Cerebellar nuclear complex (tissue), 1 donor: ENCODE data around the gene AFF4.
"Not testable (repeated sequence)": the region's sequence is repeated elsewhere in the genome, so short reads cannot be mapped to it uniquely, and the experiment has no call there.

Experiments
- DNase-seq, 2 experiments: peaks; one replicate each; lab custom pipeline; 2025; lab: John Stamatoyannopoulos, UW

Gene AFF4

DNA sequence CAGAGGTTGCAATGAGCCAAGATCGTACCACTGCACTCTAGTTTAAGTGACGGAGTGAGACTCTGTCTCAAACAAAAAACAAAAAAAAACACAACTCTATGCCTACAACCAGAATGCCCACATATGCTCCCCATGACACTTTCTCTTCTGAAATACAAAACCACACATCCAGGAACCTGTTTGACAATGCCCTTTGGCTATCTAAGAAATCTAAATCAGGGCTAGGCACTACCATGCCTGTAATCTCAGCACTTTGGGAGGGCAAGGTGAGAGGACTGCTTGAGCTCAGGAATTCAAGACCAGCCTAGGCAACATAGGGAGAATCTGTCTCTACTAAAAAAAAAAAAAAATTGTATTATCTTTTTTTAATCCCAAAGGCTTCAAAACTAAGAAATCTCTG lies 10.6 kb downstream of the AFF4 start:
- DNase-seq = no peak

GRCh38 chr5:132951897-132952296 lies 11.5 kb downstream of the AFF4 start:
- no peak for DNase-seq

DNA sequence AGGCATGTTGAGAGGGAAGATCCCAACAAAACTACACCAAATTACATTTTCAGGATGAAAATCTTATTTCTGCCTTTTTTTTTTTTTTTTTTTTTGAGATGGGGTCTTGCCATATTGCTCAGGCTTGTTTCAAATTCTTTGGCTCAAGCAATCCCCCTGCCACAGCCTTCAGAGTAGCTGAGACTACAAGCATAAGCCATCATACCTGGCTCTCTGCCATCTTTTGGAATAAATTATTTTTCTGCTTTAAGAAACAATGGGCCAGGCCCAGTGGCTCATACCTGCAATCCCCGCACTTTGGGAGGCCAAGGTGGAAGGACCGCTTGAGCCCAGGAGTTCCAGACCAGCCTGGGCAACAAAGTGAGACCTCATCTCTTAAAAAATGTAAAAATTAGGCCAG lies 14.3 kb downstream of the AFF4 start:
- DNase-seq = no peak

DNA sequence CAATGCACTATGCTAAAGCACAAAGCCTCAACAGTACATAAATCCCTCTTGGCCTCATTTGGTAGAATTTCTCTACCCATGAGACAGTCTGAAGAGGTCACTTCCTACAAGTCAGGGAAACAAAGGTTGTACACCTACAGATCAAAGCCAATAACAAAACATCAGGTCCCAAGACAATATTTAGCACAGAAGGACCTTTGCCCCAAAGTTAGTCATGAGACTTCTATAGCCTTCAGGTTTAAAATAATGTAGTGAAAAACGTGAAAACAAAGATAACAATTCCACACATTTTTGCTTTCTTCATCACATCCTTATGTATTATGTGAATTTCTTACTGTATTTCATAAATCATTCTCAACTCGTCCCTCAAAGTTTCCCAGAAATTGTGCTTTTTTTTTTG lies 15.8 kb downstream of the AFF4 start:
- no peak for DNase-seq

DNA sequence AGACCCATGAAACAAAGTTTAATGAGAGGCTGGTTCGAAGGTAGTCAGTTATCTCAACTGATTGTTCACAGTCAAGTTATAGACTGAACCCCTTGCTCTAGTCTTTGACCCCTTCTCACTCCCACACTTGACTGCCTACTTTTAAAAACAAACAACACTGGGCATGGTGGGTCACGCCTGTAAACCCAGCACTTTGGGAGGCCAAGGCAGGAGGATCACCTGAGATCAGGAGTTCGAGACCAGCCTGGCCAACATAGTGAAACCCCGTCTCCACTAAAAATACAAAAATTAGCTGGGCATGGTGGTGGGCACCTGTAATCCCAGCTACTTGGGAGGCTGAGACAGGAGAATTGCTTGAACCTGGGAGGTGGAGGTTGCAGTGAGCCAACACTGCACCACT lies 18.1 kb downstream of the AFF4 start:
- not testable (repeated sequence) for DNase-seq

DNA sequence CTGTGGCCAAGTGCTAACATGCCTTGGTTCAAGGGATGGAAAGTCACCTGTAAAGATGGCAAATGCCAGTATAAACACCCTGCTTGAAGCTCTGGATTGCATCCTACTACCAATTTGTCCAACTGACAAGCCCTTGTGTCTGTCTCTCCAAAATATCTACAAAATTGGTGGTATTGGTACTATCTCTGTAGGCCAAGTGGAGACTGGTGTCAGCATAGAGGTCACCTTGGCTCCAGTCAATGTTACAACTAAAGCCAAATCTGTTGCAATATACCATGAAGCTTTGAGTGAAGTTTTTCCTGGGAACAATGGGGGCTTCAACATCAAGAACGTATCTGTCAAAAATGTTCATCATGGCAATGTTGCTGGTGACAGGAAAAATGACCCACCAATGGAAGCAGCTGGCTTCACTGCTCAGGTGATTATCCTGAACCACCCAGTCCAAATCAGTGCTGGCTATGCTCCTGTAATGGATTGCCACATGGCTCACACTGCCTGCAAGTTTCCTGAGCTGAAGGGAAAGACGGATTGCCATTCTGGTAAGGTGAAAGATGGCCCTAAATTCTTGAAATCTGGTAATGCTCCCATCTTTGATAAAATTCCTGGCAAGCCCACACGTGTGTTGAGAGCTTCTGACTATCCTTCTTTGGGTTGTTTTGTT lies 19.9 kb downstream of the AFF4 start:
- DNase-seq = no peak

GRCh38 chr5:132941331-132941730 lies 22.1 kb downstream of the AFF4 start:
- DNase-seq = no peak

GRCh38 chr5:132928062-132928407 lies 35.4 kb downstream of the AFF4 start:
- no peak for DNase-seq

- DNase-seq = no peak
Observed at GRCh38 chr5:132927355-132928061, 35.9 kb downstream of the AFF4 start.

DNA sequence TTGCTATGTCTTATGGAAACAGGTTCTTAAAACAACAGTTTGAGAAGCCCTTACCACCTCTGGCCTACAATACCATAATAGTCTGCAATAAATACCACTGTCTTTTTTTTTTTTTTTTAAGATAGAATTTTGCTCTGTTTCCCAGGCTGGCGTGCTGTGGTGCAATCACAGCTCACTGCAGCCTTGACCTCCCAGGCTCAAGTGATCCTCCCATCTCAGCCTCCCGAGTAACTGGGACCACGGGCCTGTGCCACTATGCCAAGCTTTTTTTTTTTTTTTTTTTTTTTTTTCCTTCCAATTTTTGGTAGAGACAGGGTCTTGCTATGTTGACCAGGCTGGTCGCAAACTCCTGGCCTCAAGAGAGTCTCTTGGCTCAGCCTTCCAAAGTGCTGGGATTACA lies 37.0 kb downstream of the AFF4 start:
- DNase-seq = no peak

DNA sequence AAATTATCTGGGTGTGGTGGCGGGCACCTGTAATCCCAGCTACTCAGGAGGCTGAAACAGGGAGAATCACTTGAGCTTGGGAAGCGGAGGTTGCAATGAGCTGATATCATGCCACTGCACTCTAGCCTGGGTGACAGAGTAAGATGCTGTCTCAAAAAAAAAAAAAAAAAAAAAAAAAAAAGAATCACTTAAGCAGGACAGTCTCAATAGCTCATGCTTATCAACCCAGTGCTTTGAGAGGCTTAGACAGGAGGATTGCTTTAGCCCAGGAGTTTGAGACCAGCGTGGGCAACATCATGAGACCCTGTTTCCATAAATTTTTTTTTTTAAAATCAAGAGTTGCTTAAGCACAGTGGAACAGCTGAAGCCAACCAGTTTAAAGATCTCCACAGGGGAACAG lies 47.3 kb downstream of the AFF4 start:
- DNase-seq = no peak

DNA sequence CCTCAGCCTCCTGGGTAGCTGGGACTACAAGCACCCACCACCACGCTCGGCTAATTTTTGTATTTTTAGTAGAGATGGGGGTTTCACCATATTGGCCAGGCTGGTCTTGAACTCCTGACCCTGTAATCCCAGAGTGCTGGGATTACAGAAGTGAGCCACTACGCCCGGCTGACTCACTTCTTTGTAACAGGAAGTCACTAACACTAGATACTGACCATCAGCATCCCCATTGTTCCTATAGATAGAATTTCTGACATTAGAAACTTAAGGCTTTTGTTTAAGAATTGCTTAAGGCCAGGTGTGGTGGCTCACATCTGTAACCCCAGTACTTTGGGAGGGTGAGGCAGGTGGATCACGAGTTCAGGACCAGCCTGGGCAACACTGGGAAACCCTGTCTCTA lies 47.8 kb downstream of the AFF4 start:
- DNase-seq = no peak

DNA sequence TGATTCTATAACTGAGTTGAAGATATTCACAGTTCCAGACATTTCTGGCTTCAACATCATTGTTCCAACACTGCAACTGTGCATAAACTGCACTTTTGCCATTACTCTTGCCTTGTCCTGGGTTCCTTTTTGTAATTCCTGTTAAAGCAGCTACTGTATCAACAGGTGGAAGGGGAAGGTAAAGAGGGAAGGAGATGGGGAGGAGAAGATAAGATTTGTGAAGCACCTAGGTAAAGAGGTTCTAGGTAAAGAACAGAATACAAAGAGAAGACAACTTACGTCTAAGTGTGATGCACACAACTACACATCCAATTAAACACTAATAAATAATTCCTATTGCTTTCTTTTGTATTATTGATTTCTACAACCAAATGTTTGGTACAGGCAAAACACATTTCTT lies 53.7 kb downstream of the AFF4 start:
- no peak for DNase-seq

DNA sequence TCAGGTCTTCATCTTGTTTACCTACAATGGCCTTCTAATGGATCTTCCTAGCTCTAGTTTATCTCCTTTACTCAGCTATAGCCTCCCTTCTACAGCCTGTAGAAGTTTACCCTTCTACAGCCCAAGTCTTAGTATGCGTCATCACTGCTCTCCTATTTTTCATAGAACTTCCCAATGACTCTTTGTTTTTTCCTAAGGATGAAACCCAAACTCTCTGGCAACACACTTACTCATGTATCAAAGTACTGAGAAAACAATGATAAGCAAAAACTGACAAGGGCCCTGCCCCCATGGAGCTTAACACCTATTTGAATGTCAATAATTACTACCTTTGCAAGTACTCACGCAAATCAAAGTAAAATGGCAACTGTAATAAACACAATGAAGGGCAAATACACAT lies 56.3 kb downstream of the AFF4 start:
- no peak for DNase-seq

DNA sequence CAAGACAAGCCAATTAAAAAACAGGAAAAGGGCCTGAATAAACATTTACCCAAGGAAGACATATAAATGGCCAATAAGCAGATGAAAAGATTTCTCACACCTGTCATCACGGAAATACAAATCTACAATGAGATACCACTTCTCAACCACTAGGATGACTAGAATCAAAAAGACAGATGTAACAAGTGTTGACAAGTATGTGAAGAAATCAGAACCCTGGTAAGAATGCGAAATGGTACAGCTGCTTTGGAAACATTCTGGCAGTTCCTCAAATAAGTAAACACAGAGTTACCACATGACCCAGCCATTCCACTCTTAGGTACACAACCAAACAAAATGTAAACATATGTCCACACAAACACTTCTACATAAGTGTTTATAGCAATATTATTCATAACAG lies 57.5 kb downstream of the AFF4 start:
- DNase-seq = no peak

DNA sequence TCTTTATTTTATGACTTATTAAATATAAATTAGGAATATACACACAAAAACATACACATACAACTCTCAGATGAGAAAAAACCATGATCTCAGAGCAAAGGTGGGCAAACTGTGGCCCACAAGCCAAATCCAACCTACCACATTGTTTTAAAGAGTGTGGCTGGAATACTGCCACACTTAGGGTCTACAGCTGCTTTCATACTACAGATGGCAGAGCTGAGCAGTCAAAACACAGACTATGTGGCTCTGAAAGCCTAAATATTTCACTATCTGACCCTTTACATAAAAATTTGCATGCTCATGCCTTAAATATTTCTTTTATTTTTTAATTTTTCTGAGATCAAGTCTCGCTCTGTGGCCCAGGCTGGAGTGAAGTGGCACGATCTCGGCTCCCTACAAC lies 61.7 kb downstream of the AFF4 start:
- DNase-seq = no peak

DNA sequence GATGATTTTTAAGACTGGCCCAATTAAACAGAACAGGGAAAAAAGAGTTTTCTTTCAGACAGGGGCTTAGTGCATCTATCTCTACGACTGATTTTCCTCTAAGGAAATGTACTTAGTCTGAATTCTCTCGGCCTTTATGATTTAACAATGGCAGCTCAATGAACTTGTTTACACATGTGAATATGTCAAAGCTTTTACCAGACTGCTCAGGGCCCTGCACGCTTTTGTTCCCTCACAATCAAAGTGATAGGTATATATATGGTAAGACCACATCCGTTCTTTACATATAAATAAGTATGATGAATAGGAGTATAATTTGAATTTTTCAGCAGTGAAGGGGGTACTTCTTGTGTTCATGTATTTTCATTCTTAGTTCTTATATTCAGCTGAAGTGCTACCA lies 62.4 kb downstream of the AFF4 start:
- no peak for DNase-seq

- DNase-seq = no peak
Observed at GRCh38 chr5:132898094-132898493, 65.3 kb downstream of the AFF4 start.

- DNase-seq = no peak
Observed at GRCh38 chr5:132896685-132897084, 66.7 kb downstream of the AFF4 start.

- DNase-seq = no peak
Observed at GRCh38 chr5:132895719-132896305, 67.6 kb downstream of the AFF4 start.

GRCh38 chr5:132890817-132891216 lies 72.6 kb downstream of the AFF4 start:
- DNase-seq = no peak

- no peak for DNase-seq
Observed at GRCh38 chr5:132889501-132889900, 73.9 kb downstream of the AFF4 start.

- DNase-seq = no peak
Observed at GRCh38 chr5:132887283-132887682, 76.2 kb downstream of the AFF4 start.
